ENCODE measurements around the gene RBMS3. TPM values are rescaled to one million over a fixed set of nuclear protein-coding genes. Genes with fewer than 3 reads are reported as not detected.
"Not testable (repeated sequence)": the region's sequence is repeated elsewhere in the genome, so short reads cannot be mapped to it uniquely, and the experiment has no call there.

Gene RBMS3
- total RNA-seq, 5 donors from 2014 or later (not counting 1 experiment from before 2014, with no cell fraction given) = 0.62 to 2.9 (median 1.4) TPM

DNA sequence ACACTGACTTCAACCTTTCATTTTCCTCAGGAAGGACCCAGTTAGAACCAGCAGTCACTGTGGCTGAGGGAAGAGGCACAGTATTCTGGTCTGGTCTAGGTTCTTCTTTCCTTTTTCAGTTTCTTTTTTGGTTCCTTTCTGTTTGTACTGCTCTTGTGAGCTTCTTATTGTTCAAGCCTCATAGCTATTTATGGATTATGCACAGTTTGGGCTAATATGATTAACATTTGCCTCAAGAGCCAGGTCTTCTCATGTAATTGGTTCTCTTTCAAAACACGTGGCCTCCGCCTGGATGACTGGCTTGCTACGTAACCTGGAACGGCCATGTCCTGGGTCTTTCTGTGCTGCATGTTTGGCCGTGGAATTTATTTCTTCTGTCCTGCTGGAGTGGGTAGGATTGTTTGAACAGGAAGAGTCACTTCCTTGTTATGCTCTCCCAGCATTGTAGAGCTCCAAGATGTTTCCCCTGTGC lies 43.3 kb downstream of the RBMS3 start:
- H3K27me3 ChIP-seq (replicated peaks in 1 of 2; ENCODE audit: control insufficient read depth in 2 of 2, extremely low read depth in 1 of 2, insufficient read depth in 2 of 2, low read length in 1 of 2) = no peaks in the 10 kb centered on the region
- H3K9me3 ChIP-seq = no peaks in the 10 kb centered on the region
- CTCF ChIA-PET = interaction anchor here in 1 of 2 donors (0.6 kb wide), 1 partner anchor 10 kb away, joined by 3 read pairs; no protein-coding TSS in a partner anchor
- no peak overlapping the region for H3K27ac ChIP-seq (ENCODE audit: low read length)
- H3K27me3 Mint-ChIP-seq = no peaks in the 10 kb centered on the region
- H3K36me3 ChIP-seq (ENCODE audit: control insufficient read depth in 2 of 2, extremely low read depth in 1 of 2, insufficient read depth in 1 of 2, low read length in 1 of 2) = no peaks in the 10 kb centered on the region
- H3K27ac Mint-ChIP-seq = no peak overlapping the region
- no peak overlapping the region for H3K4me3 Mint-ChIP-seq
- no peak for ATAC-seq (replicated peaks in 1 of 4)
- peaks cover 0 to 7% (median 0%) of the 10 kb centered on the region in 3 donors for H3K4me1 Mint-ChIP-seq
- H3K36me3 Mint-ChIP-seq = no peaks in the 10 kb centered on the region
- no peaks in the 10 kb centered on the region for H3K9me3 Mint-ChIP-seq
- DNase-seq = no peak
- POLR2A ChIA-PET = no interaction called here
- no peaks in the 10 kb centered on the region for H3K4me1 ChIP-seq (ENCODE audit: control insufficient read depth in 1 of 2, extremely low read depth in 1 of 2, insufficient read depth in 2 of 2, low read length in 2 of 2)
- H3K4me3 ChIP-seq (ENCODE audit: control insufficient read depth in 1 of 2, extremely low read depth in 1 of 2, low read length in 1 of 2) = no peak overlapping the region
- 95% methylated on average over 3 of the region's 5 CpGs for WGBS (ENCODE audit: insufficient coverage)

DNA sequence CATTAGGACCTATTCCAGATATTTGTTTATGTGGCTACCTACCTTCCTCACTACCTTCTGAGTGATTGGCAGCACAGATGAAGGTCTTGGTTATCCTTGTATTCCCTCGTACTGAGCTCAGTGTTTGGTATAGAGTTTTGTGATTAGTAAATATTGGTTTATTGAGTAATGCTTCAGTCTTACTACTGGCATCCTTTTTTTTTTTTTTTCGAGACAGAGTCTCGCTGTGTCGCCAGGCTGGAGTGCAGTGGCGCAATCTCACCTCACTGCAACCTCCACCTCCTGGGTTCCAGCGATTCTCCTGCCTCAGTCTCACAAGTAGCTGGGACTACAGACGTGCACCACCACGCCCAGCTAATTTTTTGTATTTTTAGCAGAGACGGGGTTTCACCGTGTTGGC lies 45.7 kb downstream of the RBMS3 start:
- CTCF ChIA-PET = interaction anchor here in 1 of 2 donors (0.6 kb wide), 1 partner anchor 9 kb away, joined by 3 read pairs; no protein-coding TSS in a partner anchor
- 92% methylated on average over 8 of the region's 10 CpGs for whole genome bisulfite sequencing (ENCODE audit: insufficient coverage)
- H3K27ac Mint-ChIP-seq; H3K36me3 Mint-ChIP-seq; POLR2A ChIA-PET; H3K27me3 ChIP-seq (replicated peaks in 1 of 2; ENCODE audit: control insufficient read depth in 2 of 2, extremely low read depth in 1 of 2, insufficient read depth in 2 of 2, low read length in 1 of 2); H3K4me1 Mint-ChIP-seq; H3K36me3 ChIP-seq (ENCODE audit: control insufficient read depth in 2 of 2, extremely low read depth in 1 of 2, insufficient read depth in 1 of 2, low read length in 1 of 2); H3K27ac ChIP-seq (ENCODE audit: low read length); H3K9me3 Mint-ChIP-seq; DNase-seq; H3K9me3 ChIP-seq; ATAC-seq (replicated peaks in 1 of 4); H3K4me3 Mint-ChIP-seq; H3K4me3 ChIP-seq (ENCODE audit: control insufficient read depth in 1 of 2, extremely low read depth in 1 of 2, low read length in 1 of 2); H3K27me3 Mint-ChIP-seq; H3K4me1 ChIP-seq (ENCODE audit: control insufficient read depth in 1 of 2, extremely low read depth in 1 of 2, insufficient read depth in 2 of 2, low read length in 2 of 2): not testable (repeated sequence)

DNA sequence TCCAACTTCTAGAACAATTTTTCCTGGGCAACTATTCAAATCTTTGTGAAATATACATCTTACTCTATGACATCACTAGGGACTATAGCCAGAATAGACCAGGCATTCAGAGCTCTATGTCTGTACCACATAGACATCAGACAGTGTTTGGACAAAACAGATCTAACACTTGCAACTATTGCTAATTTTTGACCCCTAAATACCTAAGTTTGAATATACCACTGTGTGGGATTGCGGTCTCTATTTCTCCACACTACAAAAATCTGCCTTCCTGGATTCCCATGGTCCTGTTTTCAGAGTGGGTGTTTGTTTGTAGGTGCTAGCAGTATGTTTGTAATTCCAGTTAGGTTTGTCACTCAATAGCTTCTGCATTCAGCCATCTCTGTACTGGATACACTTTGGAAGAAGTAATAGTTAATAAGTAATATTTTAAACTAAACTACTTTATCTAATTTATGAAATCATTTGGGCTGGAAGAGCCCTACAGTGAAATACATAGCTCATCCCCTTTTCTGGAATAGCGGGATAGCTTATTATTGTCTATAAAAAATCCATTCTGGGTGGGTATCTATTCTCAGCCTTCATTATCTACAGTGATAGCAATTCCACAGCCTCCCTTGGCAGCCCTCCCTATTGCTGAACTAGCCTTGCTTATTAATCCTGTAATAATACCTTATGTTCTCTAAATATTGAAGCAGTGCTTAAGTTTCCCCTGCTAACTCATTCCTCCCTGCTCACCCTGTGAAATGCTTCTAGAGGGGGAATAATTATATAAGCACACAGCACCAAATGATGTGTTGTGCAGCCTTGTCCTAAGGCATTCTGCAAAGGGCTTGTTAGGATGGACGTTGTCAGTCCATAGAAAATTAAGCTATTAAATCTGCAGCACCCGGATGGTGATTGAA lies 49.4 kb downstream of the RBMS3 start:
- Mint-ChIP-seq H3K4me3 (no peak overlapping the region), H3K27ac (no peak overlapping the region), H3K4me1 (no peaks in the 10 kb centered on the region), H3K36me3 (no peaks in the 10 kb centered on the region), H3K27me3 (no peaks in the 10 kb centered on the region), H3K9me3 (no peaks in the 10 kb centered on the region)
- no peak overlapping the region for H3K4me3 ChIP-seq (ENCODE audit: control insufficient read depth in 1 of 2, extremely low read depth in 1 of 2, low read length in 1 of 2)
- no peak overlapping the region for H3K27ac ChIP-seq (ENCODE audit: low read length)
- ChIA-PET CTCF (no interaction called here), POLR2A (no interaction called here)
- no peaks in the 10 kb centered on the region for H3K27me3 ChIP-seq (replicated peaks in 1 of 2; ENCODE audit: control insufficient read depth in 2 of 2, extremely low read depth in 1 of 2, insufficient read depth in 2 of 2, low read length in 1 of 2)
- H3K36me3 ChIP-seq (ENCODE audit: control insufficient read depth in 2 of 2, extremely low read depth in 1 of 2, insufficient read depth in 1 of 2, low read length in 1 of 2) = no peaks in the 10 kb centered on the region
- no peak for ATAC-seq (replicated peaks in 1 of 4)
- DNase-seq = no peak
- H3K4me1 ChIP-seq (ENCODE audit: control insufficient read depth in 1 of 2, extremely low read depth in 1 of 2, insufficient read depth in 2 of 2, low read length in 2 of 2) = no peaks in the 10 kb centered on the region
- H3K9me3 ChIP-seq = no peaks in the 10 kb centered on the region
- WGBS (ENCODE audit: insufficient coverage) = 80% methylated on average over 2 of the region's 4 CpGs

DNA sequence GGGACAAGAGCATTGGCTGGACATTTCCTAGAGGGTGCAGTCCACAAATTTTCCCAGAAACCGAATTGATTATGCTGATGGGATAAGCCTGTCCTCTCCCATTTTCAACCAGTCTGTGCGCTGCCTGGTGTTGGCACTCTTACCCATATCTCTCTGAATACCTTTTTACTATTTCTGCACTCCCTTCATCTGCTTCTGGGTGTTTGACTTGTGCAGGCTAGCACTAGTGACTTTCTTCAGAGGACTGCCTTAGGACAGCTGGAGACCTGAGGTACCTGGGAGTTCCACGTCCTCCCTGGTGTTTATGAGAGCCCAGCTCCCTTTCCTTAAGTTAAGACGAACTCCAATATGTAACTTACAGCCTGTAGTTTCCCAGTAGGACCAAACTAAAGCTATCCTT lies 50.2 kb downstream of the RBMS3 start:
- no peaks in the 10 kb centered on the region for H3K4me1 Mint-ChIP-seq
- ChIA-PET POLR2A (interaction anchor here in 1 of 2 donors (0.6 kb wide), 2 partner anchors 108 to 198 kb away, joined by 5 read pairs; no protein-coding TSS in a partner anchor), CTCF (interaction anchor here (0.6 kb wide), 3 partner anchors 72 to 515 kb away, joined by 3 to 4 read pairs (median 4); no protein-coding TSS in a partner anchor)
- Histone ChIP-seq H3K27me3 (replicated peaks in 1 of 2; ENCODE audit: control insufficient read depth in 2 of 2, extremely low read depth in 1 of 2, insufficient read depth in 2 of 2, low read length in 1 of 2) (no peaks in the 10 kb centered on the region), H3K9me3 (no peaks in the 10 kb centered on the region), H3K4me1 (ENCODE audit: control insufficient read depth in 1 of 2, extremely low read depth in 1 of 2, insufficient read depth in 2 of 2, low read length in 2 of 2) (no peaks in the 10 kb centered on the region), H3K36me3 (ENCODE audit: control insufficient read depth in 2 of 2, extremely low read depth in 1 of 2, insufficient read depth in 1 of 2, low read length in 1 of 2) (no peaks in the 10 kb centered on the region), H3K27ac (ENCODE audit: low read length) (no peak overlapping the region), H3K4me3 (ENCODE audit: control insufficient read depth in 1 of 2, extremely low read depth in 1 of 2, low read length in 1 of 2) (no peak overlapping the region)
- H3K9me3 Mint-ChIP-seq = no peaks in the 10 kb centered on the region
- 61% methylated on average over 4 of the region's 4 CpGs for WGBS (ENCODE audit: insufficient coverage)
- no peaks in the 10 kb centered on the region for H3K27me3 Mint-ChIP-seq
- H3K36me3 Mint-ChIP-seq = no peaks in the 10 kb centered on the region
- H3K27ac Mint-ChIP-seq = no peak overlapping the region
- H3K4me3 Mint-ChIP-seq = no peak overlapping the region
- DNase-seq (no peak), ATAC-seq (replicated peaks in 1 of 4) (no peak)

DNA sequence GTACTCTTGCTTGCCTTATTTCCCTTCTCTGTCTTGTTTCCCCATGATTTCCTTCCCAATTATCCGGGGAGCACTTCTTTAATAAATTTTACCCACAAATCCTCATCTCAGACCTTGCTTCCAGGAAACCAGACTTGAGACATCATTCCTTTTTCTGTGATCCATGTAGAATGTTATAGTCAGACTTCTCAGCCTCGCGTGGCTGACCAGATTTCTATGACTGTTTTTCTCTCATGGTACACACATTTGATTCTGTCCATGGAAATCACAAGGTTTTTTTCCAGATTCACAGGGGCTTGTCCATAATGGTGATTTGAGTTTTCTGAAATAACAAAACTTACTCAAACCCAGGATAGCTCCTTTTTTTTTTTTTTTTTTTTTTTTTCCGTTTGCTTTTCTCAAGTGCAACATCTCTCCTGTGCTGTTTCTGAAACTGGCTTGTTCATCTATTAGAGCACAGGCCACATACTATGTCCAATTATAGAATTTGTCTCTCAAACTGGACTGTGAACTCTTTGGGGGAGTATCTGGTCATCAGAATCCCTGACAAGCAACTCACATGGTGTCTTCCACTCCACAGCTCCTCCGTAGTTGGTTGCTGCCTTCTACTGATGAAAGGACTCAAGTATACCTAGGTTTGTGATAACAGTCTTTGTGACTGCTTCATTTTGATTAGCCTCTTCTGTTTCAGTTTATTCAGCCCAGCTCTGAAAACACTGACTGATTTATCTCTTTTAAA lies 50.8 kb downstream of the RBMS3 start:
- no peak overlapping the region for H3K27ac Mint-ChIP-seq
- no peaks in the 10 kb centered on the region for H3K27me3 ChIP-seq (replicated peaks in 1 of 2; ENCODE audit: control insufficient read depth in 2 of 2, extremely low read depth in 1 of 2, insufficient read depth in 2 of 2, low read length in 1 of 2)
- H3K9me3 Mint-ChIP-seq = no peaks in the 10 kb centered on the region
- H3K27ac ChIP-seq (ENCODE audit: low read length) = no peak overlapping the region
- DNase-seq = no peak
- ChIA-PET POLR2A (interaction anchor here in 1 of 2 donors (0.6 kb wide), 2 partner anchors 108 to 197 kb away, joined by 5 read pairs; no protein-coding TSS in a partner anchor), CTCF (interaction anchor here (0.6 kb wide), 3 partner anchors 72 to 514 kb away, joined by 3 to 4 read pairs (median 4); no protein-coding TSS in a partner anchor)
- H3K27me3 Mint-ChIP-seq = no peaks in the 10 kb centered on the region
- no peak overlapping the region for H3K4me3 ChIP-seq (ENCODE audit: control insufficient read depth in 1 of 2, extremely low read depth in 1 of 2, low read length in 1 of 2)
- H3K4me1 Mint-ChIP-seq = no peaks in the 10 kb centered on the region
- H3K4me1 ChIP-seq (ENCODE audit: control insufficient read depth in 1 of 2, extremely low read depth in 1 of 2, insufficient read depth in 2 of 2, low read length in 2 of 2) = no peaks in the 10 kb centered on the region
- WGBS (ENCODE audit: insufficient coverage) = 50% methylated on average over 1 of the region's 5 CpGs
- no peak for ATAC-seq (replicated peaks in 1 of 4)
- no peaks in the 10 kb centered on the region for H3K36me3 ChIP-seq (ENCODE audit: control insufficient read depth in 2 of 2, extremely low read depth in 1 of 2, insufficient read depth in 1 of 2, low read length in 1 of 2)
- H3K4me3 Mint-ChIP-seq = no peak overlapping the region
- H3K9me3 ChIP-seq = no peaks in the 10 kb centered on the region
- no peaks in the 10 kb centered on the region for H3K36me3 Mint-ChIP-seq

DNA sequence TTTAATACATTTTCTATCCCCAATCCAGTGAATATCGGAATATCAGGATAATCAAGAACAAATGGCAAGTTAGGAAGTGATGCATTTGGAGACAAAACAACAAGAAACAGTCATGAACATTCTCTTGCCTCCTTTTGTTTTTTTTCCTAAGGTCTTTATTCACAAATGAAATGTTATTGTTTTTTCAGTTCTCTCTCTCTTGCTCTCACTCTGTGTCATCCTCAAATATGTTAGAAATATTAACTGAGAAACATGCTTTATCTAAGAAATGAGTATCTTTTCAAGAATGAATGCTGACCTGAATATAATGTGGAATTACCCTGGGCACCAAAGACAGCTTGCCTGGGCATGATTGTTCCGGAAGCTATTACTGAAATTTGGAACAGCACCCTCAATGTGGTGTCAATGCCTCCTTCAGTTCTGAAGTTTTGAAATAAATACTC lies 51.3 kb downstream of the RBMS3 start:
- CTCF ChIA-PET = no interaction called here
- WGBS (ENCODE audit: insufficient coverage) = 100% methylated on average over 1 of the region's 2 CpGs
- H3K27ac ChIP-seq (ENCODE audit: low read length) = no peak overlapping the region
- Mint-ChIP-seq H3K27me3 (no peaks in the 10 kb centered on the region), H3K9me3 (no peaks in the 10 kb centered on the region), H3K27ac (no peak overlapping the region), H3K4me3 (no peak overlapping the region), H3K36me3 (no peaks in the 10 kb centered on the region), H3K4me1 (no peaks in the 10 kb centered on the region)
- no peak for DNase-seq
- no peak for ATAC-seq (replicated peaks in 1 of 4)
- POLR2A ChIA-PET = no interaction called here
- H3K4me1 ChIP-seq (ENCODE audit: control insufficient read depth in 1 of 2, extremely low read depth in 1 of 2, insufficient read depth in 2 of 2, low read length in 2 of 2) = no peaks in the 10 kb centered on the region
- H3K36me3 ChIP-seq (ENCODE audit: control insufficient read depth in 2 of 2, extremely low read depth in 1 of 2, insufficient read depth in 1 of 2, low read length in 1 of 2) = no peaks in the 10 kb centered on the region
- no peaks in the 10 kb centered on the region for H3K9me3 ChIP-seq
- H3K27me3 ChIP-seq (replicated peaks in 1 of 2; ENCODE audit: control insufficient read depth in 2 of 2, extremely low read depth in 1 of 2, insufficient read depth in 2 of 2, low read length in 1 of 2) = no peaks in the 10 kb centered on the region
- no peak overlapping the region for H3K4me3 ChIP-seq (ENCODE audit: control insufficient read depth in 1 of 2, extremely low read depth in 1 of 2, low read length in 1 of 2)

Measured in T-cell (primary cell).